ENCODE results near the gene CRYZ.

The CRYZ gene

DNA sequence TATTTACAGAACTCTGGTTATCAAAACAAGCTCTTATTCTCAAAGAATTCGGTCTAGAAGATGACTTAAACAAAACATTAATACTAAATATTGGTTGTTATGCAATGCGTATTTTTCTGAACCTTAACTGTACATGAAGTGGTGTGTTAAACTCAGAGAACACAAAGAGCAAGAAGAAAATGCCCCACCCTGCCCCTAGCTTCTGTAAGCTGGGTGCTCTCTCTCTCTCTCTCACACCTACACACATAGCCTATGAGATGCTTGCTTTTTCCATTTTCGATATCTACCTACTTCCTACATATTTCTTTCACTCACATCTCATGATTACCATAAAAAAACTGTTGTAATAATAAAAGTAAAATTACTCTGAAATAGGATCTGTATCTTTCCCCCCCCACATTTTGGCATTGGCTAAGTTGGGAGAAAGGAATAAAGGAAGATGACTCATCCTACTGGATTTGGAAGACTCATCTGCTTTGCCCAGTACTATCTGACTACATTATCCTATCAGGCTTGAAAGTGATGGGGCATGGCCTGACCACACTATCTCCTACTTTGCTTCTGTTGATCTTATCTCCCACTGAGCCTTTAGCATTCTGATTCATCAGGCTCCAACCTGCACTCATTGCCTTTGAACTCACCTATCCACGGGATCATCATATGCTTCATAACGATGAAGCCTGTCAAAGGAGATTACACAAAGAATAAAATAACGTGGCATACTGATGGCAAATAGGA is 2.9 kb downstream of the CRYZ start:
- DNase-seq: no peak

GRCh38 chr1:74728736-74729135 is 4.1 kb downstream of the CRYZ start:
- no peak for DNase-seq

DNA sequence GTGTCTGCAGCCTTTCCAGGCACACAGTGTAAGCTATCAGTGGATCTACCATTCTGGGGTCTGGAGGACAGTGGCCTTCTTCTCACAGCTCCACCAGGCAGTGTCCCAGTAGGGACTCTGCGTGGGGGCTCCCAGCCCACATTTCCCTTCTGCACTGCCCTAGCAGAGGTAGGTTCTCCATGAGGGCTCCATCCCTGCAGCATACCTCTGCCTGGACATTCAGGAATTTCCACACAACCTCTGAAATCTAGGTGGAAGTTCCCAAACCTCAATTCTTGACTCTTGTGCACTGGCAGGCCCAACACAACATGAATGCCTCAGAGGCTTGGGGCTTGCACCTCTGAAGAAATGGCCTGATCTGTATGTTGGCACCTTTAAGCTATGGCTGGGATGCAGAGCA is 6.8 kb downstream of the CRYZ start:
- no peak for DNase-seq

GRCh38 chr1:74717626-74718025 is 15.2 kb downstream of the CRYZ start:
- DNase-seq: no peak

GRCh38 chr1:74716822-74717221 is 16.0 kb downstream of the CRYZ start:
- no peak for DNase-seq

- DNase-seq: no peak
Measured at GRCh38 chr1:74715806-74716205, 17.0 kb downstream of the CRYZ start.

DNA sequence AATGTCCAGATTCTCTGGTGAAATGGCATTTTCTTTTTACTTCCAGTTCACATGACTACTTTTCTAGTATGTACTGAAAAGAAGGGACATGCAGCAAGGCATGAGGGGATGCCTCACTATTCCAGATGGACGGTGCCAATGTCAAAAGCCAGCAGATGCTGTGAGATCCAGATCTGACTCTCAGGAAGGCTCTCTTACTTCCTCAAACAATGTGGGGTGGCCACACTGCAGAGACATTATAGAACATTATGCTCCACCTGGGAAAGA is 17.7 kb downstream of the CRYZ start:
- no peak for DNase-seq

- DNase-seq: no peak
Measured at GRCh38 chr1:74714429-74715235, 18.2 kb downstream of the CRYZ start.

- DNase-seq: no peak
Measured at GRCh38 chr1:74713849-74714248, 19.0 kb downstream of the CRYZ start.

GRCh38 chr1:74712881-74713280 is 20.0 kb downstream of the CRYZ start:
- DNase-seq: no peak

GRCh38 chr1:74703386-74704182 is 29.3 kb downstream of the CRYZ start:
- DNase-seq: no peak

DNA sequence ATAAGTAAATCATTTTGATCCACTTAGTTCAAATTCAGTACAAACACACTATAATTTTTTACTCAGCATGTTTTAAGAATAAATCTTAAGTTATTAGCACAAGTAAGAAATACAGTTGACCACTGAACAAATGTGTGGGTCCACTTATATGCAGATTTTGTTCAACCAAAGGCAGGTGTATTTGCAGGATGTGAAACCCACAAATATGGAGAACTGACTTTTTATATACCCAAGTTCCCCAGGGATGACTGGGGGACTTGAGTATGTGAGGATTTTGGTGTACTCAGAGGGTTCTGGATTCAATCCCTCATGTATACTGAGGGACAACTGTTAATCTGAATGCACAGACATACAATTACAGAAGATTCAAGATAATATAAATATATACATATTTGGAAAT is 33.5 kb downstream of the CRYZ start:
- DNase-seq: no peak

- DNase-seq: no peak
Measured at GRCh38 chr1:74697832-74698231, 35.0 kb downstream of the CRYZ start.

- DNase-seq: no peak
Measured at GRCh38 chr1:74693473-74693872, 39.4 kb downstream of the CRYZ start.

DNA sequence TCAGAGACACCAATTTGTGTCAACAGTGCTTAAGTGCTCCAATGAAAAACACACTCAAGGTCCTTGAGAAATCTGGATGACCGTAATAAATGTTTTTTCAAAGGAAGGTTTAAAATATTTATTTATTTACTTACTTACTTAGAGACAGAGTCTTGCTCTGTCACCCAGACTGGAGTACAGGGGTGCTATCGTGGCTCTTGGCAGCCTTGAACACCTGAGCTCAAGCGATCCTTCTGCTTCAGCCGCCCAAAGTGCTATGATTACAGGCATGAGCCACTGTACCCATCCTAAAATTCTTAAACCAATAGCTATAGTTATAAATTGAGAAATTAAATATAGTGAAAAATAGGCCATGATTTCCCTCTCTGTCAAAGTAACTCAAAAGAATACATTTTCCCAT is 41.9 kb downstream of the CRYZ start:
- DNase-seq: no peak

- no peak for DNase-seq
Measured at GRCh38 chr1:74690364-74690696, 42.5 kb downstream of the CRYZ start.

DNA sequence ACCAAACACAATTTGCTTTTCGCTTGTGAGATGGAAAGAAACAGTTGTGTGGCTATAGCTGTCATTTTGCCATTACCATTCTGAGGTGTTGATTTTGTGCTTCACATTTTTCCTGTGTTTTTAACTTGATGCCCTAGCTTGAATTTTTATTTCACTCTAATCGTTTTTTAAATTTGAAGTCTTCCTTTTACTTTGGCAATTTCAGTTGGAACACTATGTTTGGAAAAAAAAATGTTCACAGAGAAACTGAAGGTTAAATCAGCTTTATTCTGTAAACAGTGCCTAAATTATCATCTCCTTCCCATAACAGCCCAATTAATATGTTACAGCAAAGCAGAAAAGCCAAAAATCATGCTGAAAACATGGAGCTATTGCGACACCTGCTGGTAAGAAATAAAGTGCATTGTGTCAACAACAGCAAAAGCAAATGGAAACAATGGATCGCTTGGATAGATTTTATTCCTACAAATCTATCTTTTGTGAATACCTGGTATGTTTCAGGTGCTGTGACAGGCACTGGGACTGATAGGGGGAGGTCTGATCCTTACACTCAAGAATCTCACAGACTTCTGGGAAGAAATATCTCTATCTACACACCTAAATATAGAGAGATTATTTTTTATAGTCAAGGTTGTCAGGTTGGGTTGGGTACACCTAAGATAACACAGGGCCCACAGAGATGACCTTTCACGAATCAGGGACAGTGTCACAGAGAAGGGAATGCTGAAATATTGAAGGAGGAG is 43.1 kb downstream of the CRYZ start:
- peak; percentile 3 for DNase-seq

GRCh38 chr1:74686928-74687327 is 45.9 kb downstream of the CRYZ start:
- DNase-seq: no peak

DNA sequence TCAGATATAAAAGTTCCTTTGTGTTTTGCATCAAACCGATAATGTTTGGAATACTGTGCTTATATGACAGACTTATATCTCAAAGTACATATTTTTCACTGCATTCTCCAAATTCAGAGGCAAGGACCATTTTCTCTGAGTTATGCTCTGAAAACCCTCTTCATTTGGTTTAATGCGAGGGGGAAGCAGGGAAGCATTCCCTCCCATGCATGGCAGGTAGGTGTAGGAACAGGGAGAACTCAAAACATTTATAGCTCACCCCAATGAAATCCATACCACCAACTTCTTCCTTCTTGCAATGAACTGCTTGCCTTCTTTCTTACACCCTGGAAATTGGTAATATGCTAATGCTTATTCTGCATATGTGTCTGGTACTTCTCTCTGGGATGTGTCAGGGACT is 48.5 kb downstream of the CRYZ start:
- DNase-seq: no peak

DNA sequence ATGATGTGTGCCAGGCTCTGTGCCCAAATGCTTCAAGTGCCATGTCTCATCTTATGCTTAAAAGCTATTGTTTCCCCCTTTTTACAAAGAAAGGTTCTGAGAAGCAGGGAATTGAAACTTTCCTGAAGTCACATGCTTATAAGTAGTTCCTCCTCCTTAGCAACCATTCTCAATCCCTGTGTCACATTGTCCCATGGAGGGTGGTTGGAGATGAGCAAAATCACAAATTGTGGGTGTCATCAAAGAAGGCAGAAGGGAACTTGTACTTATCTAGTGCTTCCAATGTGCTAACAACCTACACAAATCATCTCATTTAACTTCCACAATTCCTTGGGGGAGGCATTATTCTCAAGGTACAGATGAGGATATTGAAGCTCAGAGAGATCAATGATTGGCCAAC is 49.2 kb downstream of the CRYZ start:
- no peak for DNase-seq

DNA sequence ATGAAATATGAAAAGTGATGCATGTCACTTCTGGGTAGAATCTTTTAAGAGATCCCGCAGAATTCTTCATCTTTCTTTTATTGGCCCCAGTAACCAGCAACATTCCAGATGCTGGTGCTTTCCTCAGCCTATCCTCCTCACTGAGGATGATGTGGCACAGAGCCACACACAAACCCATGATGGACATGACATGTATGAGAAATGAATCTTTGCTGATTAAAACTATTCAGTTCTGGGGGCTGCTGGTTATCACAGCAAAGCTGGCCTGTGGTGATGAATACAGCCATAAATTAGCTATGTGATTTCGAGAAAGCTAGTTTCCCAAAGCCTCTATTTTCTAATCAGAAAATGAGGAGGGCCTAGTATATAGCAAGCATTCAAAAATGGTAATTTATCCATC is 51.0 kb downstream of the CRYZ start:
- no peak for DNase-seq

DNA sequence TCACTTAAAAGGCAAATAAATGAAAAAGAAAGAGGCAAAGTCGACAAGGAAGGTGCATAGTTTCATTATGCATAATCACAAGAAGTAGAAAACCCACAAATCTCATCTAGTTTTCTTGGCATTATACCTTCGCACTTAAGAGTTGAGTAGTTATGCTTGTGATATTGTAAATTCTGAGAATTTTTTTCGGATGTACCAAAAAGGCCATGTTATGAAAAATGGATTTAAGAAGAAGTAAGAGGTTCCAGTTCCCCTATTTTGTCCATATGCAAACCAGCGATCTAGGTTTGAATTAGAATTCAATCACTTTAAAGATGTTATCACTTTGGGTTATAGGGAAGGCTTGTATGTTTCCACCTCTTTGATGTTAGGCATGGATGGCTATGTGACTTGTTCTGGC is 51.4 kb downstream of the CRYZ start:
- no peak for DNase-seq

DNA sequence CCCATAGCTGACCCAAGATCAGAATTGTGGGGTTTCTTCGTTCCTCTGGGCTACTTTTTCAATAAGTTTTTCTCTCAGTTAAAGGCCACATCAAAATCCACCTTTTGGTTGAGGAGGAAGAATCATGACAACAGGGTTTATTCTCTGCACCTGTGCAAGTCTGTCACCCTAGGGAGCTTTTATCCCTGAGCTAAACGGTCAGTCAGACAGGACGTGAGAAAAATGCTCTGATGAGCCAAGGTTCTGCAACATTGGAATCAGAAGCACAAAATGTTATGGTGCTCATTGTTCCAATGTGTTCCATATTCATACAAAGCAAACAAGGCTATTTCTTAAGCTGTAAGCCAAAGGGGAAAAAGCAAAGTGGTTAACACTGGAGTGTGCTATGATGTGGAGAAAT is 51.8 kb downstream of the CRYZ start:
- no peak for DNase-seq

Measured in T-helper 9 cell (primary cell).